GM23338 (cell line): ENCODE measurements around the gene DIAPH1. TPM values are rescaled to one million over a fixed set of nuclear protein-coding genes. Genes with fewer than 3 reads are reported as not detected.

Source experiments
- ATAC-seq: fragments of 200-7000 bp; cut with Tn5 transposase; 3 replicates; pipeline ENCODE4 v1.9.1; 2020
- DNase-seq: peaks from one replicate; pipeline ENCODE4 v3.0.0-alpha.2; 2015; ENCODE audit warnings: low spot score
- H2AFZ ChIP-seq: fragments of 200-600 bp; sonication (generic); 2 replicates; pipeline ENCODE4 v1.8.0; 2016; ENCODE audit warnings: antibody characterized with exemption, mild to moderate bottlenecking, moderate library complexity
- H3F3A ChIP-seq: fragments of 200-600 bp; sonication (generic); replicated peaks from 2 replicates; pipeline ENCODE4 v1.8.0; 2017; ENCODE audit warnings: antibody characterized with exemption, mixed run types, low read depth
- H3K27ac ChIP-seq: fragments of 200-600 bp; sonication (generic); 2 replicates; pipeline ENCODE4 v1.6.1; 2016; ENCODE audit warnings: low read depth
- H3K27me3 ChIP-seq: fragments of 200-600 bp; sonication (generic); 2 replicates; pipeline ENCODE4 v1.8.0; 2016; ENCODE audit warnings: mild to moderate bottlenecking, mixed run types, moderate library complexity; ENCODE audit not compliant: insufficient read depth
- H3K36me3 ChIP-seq: fragments of 200-600 bp; sonication (generic); 2 replicates; pipeline ENCODE4 v1.8.0; 2016; ENCODE audit warnings: mild to moderate bottlenecking; ENCODE audit not compliant: insufficient read depth
- H3K4me1 ChIP-seq: fragments of 200-600 bp; sonication (generic); 2 replicates; pipeline ENCODE4 v1.8.0; 2016; ENCODE audit warnings: mild to moderate bottlenecking, moderate library complexity; ENCODE audit not compliant: insufficient read depth
- H3K4me2 ChIP-seq: fragments of 200-600 bp; sonication (generic); 2 replicates; pipeline ENCODE4 v1.7.1; 2017; ENCODE audit warnings: mixed run types
- H3K4me3 ChIP-seq: fragments of 200-600 bp; sonication (generic); 2 replicates; pipeline ENCODE4 v1.6.1; 2016; ENCODE audit warnings: mixed run types
- H3K79me2 ChIP-seq: fragments of 200-600 bp; sonication (generic); replicated peaks from 2 replicates; pipeline ENCODE4 v1.8.0; 2017; ENCODE audit warnings: mild to moderate bottlenecking; ENCODE audit not compliant: insufficient read depth
- H3K9me2 ChIP-seq: fragments of 200-600 bp; sonication (generic); 2 replicates; pipeline ENCODE4 v1.8.0; 2017; ENCODE audit not compliant: insufficient read depth
- H4K20me1 ChIP-seq: fragments of 200-600 bp; sonication (generic); replicated peaks from 2 replicates; pipeline ENCODE4 v1.8.0; 2017; ENCODE audit warnings: mild to moderate bottlenecking; ENCODE audit not compliant: insufficient read depth
- H3K27ac Mint-ChIP-seq: 2 replicates; pipeline ENCODE4 v1.8.0; 2020; ENCODE audit warnings: inconsistent platforms, mild to moderate bottlenecking, moderate library complexity, mixed read lengths
- H3K27me3 Mint-ChIP-seq: 3 replicates; pipeline ENCODE4 v1.8.0; 2022; ENCODE audit warnings: low read depth, mild to moderate bottlenecking, moderate library complexity, mixed read lengths, inconsistent platforms; ENCODE audit not compliant: insufficient read depth, poor library complexity
- H3K36me3 Mint-ChIP-seq: 3 replicates; pipeline ENCODE4 v1.8.0; 2021; ENCODE audit warnings: low read depth, mild to moderate bottlenecking, inconsistent platforms, moderate library complexity, mixed read lengths
- H3K4me1 Mint-ChIP-seq: 3 replicates; pipeline ENCODE4 v1.8.0; 2020; ENCODE audit warnings: mild to moderate bottlenecking, inconsistent platforms, mixed read lengths
- H3K4me3 Mint-ChIP-seq: 3 replicates; pipeline ENCODE4 v1.8.0; 2021; ENCODE audit warnings: moderate library complexity, mild to moderate bottlenecking, inconsistent platforms, mixed read lengths
- H3K9me3 Mint-ChIP-seq: 3 replicates; pipeline ENCODE4 v1.8.0; 2020; ENCODE audit warnings: moderate library complexity, mild to moderate bottlenecking, inconsistent platforms, mixed read lengths
- CREB1 ChIP-seq: fragments of 250-450 bp; sonication (Bioruptor Pico); IDR thresholded peaks from 2 replicates; pipeline ENCODE4 v1.5.0; 2020; ENCODE audit warnings: low read depth, mild to moderate bottlenecking, moderate library complexity
- ETS1 ChIP-seq: IDR thresholded peaks from 2 replicates; pipeline ENCODE4 v1.6.1; 2016; ENCODE audit warnings: antibody characterized with exemption
- EZH2 ChIP-seq: fragments of 200-600 bp; sonication (generic); IDR thresholded peaks from one replicate; pipeline ENCODE4 v1.8.0; 2017; ENCODE audit warnings: antibody characterized with exemption, mild to moderate bottlenecking, low read depth; ENCODE audit not compliant: unreplicated experiment
- EZH2phosphoT487 ChIP-seq: fragments of 200-600 bp; sonication (generic); IDR thresholded peaks from one replicate; pipeline ENCODE4 v1.8.1; 2018; ENCODE audit warnings: antibody characterized with exemption; ENCODE audit not compliant: unreplicated experiment
- ZNF331 ChIP-seq: fragments of 250-450 bp; sonication (Bioruptor Pico); IDR thresholded peaks from 2 replicates; pipeline ENCODE4 v1.5.0; 2020; ENCODE audit warnings: low read depth, mild to moderate bottlenecking, moderate library complexity
- polyA plus RNA-seq: library from polyadenylated mRNA; unstranded; fragments of >200 nt; fragmentation: Nextera tagmentation; extraction: Ambion mirVana; gene quantifications from 2 replicates; pipeline ENCODE4 v1.2.1, GENCODE V29; 2016
- total RNA-seq: library from RNA; depleted of rRNA; stranded (reverse); fragments of >200 nt; shearing (Covaris generic); gene quantifications from 2 replicates; pipeline ENCODE4 v1.2.3, GENCODE V29; 2014
- TF ChIP-seq, protein P1 (sequence below): fragments of 250-450 bp; sonication (Bioruptor Pico); IDR thresholded peaks from 2 replicates; pipeline ENCODE4 v1.5.0; 2020; ENCODE audit warnings: mild to moderate bottlenecking, moderate library complexity
- TF ChIP-seq, protein P2 (sequence below), 2 experiments: fragments of 200-600 bp in 1 of 2; sonication (generic) in 1 of 2; conservative IDR thresholded peaks; 2 replicates each; pipeline versions ENCODE4 v1.5.1 to v1.6.1; 2016 to 2017; ENCODE audit warnings: antibody characterized with exemption in 2 of 2, low read depth in 2 of 2, mild to moderate bottlenecking in 2 of 2, moderate library complexity in 1 of 2

DIAPH1 gene
- total and polyA plus RNA-seq, 2 experiments from 2014 or later: 42.9 to 104 TPM

- TF ChIP-seq, protein P1, sequence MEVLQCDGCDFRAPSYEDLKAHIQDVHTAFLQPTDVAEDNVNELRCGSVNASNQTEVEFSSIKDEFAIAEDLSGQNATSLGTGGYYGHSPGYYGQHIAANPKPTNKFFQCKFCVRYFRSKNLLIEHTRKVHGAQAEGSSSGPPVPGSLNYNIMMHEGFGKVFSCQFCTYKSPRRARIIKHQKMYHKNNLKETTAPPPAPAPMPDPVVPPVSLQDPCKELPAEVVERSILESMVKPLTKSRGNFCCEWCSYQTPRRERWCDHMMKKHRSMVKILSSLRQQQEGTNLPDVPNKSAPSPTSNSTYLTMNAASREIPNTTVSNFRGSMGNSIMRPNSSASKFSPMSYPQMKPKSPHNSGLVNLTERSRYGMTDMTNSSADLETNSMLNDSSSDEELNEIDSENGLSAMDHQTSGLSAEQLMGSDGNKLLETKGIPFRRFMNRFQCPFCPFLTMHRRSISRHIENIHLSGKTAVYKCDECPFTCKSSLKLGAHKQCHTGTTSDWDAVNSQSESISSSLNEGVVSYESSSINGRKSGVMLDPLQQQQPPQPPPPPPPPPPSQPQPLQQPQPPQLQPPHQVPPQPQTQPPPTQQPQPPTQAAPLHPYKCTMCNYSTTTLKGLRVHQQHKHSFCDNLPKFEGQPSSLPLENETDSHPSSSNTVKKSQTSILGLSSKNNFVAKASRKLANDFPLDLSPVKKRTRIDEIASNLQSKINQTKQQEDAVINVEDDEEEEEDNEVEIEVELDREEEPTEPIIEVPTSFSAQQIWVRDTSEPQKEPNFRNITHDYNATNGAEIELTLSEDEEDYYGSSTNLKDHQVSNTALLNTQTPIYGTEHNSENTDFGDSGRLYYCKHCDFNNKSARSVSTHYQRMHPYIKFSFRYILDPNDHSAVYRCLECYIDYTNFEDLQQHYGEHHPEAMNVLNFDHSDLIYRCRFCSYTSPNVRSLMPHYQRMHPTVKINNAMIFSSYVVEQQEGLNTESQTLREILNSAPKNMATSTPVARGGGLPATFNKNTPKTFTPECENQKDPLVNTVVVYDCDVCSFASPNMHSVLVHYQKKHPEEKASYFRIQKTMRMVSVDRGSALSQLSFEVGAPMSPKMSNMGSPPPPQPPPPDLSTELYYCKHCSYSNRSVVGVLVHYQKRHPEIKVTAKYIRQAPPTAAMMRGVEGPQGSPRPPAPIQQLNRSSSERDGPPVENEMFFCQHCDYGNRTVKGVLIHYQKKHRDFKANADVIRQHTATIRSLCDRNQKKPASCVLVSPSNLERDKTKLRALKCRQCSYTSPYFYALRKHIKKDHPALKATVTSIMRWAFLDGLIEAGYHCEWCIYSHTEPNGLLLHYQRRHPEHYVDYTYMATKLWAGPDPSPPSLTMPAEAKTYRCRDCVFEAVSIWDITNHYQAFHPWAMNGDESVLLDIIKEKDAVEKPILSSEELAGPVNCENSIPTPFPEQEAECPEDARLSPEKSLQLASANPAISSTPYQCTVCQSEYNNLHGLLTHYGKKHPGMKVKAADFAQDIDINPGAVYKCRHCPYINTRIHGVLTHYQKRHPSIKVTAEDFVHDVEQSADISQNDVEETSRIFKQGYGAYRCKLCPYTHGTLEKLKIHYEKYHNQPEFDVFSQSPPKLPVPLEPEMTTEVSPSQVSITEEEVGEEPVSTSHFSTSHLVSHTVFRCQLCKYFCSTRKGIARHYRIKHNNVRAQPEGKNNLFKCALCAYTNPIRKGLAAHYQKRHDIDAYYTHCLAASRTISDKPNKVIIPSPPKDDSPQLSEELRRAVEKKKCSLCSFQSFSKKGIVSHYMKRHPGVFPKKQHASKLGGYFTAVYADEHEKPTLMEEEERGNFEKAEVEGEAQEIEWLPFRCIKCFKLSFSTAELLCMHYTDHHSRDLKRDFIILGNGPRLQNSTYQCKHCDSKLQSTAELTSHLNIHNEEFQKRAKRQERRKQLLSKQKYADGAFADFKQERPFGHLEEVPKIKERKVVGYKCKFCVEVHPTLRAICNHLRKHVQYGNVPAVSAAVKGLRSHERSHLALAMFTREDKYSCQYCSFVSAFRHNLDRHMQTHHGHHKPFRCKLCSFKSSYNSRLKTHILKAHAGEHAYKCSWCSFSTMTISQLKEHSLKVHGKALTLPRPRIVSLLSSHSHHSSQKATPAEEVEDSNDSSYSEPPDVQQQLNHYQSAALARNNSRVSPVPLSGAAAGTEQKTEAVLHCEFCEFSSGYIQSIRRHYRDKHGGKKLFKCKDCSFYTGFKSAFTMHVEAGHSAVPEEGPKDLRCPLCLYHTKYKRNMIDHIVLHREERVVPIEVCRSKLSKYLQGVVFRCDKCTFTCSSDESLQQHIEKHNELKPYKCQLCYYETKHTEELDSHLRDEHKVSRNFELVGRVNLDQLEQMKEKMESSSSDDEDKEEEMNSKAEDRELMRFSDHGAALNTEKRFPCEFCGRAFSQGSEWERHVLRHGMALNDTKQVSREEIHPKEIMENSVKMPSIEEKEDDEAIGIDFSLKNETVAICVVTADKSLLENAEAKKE: no peak
- no peak for TF ChIP-seq EZH2
Measured at GRCh38 chr5:141649972-141650371, 31.2 kb upstream of the DIAPH1 start (continued).

DNA sequence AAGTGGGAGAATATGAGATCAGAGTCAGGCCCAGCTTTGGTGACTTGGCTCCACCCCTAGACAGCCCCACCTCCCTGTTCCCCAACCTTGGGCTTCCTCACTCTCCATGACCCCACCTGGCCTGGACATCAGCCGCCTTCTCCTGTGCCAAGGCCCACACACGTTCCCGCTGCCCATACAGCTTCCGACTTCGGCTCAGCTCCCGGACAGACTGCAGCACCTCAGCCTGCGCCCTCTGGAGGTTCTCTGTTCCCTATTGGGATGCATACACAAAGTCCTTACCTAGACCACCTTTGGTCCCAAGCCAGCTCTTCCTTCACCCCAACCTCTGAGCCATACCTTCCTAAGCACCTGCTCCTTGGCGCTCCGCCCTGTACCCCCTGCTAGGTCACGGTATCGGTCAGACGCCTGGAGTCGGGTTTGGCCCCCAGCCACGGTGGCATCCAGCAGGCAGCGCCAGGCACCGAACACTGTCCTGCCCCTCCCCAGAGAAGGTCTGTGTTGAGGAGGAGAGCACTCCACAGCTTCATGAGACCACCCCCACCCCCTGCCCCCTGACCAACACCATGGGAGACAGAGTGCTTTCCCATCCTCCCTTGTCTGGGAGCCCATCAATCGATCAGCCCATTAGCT lies 30.4 kb upstream of the DIAPH1 start:
- Histone ChIP-seq H4K20me1 (no peaks in the 10 kb centered on the region; the same call in 1 of the 2 replicates), H3K79me2 (no peaks in the 10 kb centered on the region), H3K4me1 (peaks cover 19% of the 10 kb centered on the region), H3K27ac (no peak overlapping the region), H2AFZ (no peak overlapping the region), H3K36me3 (no peaks in the 10 kb centered on the region; the same call in 1 of the 2 replicates), H3K9me2 (no peaks in the 10 kb centered on the region), H3F3A (peaks cover 12% of the 10 kb centered on the region), H3K4me3 (no peak overlapping the region), H3K27me3 (no peaks in the 10 kb centered on the region), H3K4me2 (no peak overlapping the region)
- no peak for DNase-seq
- Mint-ChIP-seq H3K27ac (no peak overlapping the region), H3K4me3 (no peak overlapping the region), H3K36me3 (peaks cover 37% of the 10 kb centered on the region), H3K27me3 (peaks cover 12% of the 10 kb centered on the region), H3K4me1 (peaks cover 29% of the 10 kb centered on the region), H3K9me3 (no peaks in the 10 kb centered on the region)
- TF ChIP-seq EZH2phosphoT487 (no peak), ZNF331 (no peak), CREB1 (CRISPR knock-in tag) (no peak), EZH2 (no peak), ETS1 (no peak)
- TF ChIP-seq, protein P2, sequence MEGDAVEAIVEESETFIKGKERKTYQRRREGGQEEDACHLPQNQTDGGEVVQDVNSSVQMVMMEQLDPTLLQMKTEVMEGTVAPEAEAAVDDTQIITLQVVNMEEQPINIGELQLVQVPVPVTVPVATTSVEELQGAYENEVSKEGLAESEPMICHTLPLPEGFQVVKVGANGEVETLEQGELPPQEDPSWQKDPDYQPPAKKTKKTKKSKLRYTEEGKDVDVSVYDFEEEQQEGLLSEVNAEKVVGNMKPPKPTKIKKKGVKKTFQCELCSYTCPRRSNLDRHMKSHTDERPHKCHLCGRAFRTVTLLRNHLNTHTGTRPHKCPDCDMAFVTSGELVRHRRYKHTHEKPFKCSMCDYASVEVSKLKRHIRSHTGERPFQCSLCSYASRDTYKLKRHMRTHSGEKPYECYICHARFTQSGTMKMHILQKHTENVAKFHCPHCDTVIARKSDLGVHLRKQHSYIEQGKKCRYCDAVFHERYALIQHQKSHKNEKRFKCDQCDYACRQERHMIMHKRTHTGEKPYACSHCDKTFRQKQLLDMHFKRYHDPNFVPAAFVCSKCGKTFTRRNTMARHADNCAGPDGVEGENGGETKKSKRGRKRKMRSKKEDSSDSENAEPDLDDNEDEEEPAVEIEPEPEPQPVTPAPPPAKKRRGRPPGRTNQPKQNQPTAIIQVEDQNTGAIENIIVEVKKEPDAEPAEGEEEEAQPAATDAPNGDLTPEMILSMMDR (conservative IDR thresholded peaks at IDR 0.05; ENCODE audit: low read depth in 2 of 2): peak in 1 of 2 experiments; percentile 26; a peak in 2 of 4 replicates
- ATAC-seq: no peak
